ENCODE data around the gene SYNJ1. TPM values are rescaled to one million over a fixed set of nuclear protein-coding genes. Genes with fewer than 3 reads are reported as not detected.
"Not testable (repeated sequence)": the region's sequence is repeated elsewhere in the genome, so short reads cannot be mapped to it uniquely, and the experiment has no call there.

The SYNJ1 gene
- total RNA-seq, 1 donor from 2014 or later, result 15.5 TPM

DNA sequence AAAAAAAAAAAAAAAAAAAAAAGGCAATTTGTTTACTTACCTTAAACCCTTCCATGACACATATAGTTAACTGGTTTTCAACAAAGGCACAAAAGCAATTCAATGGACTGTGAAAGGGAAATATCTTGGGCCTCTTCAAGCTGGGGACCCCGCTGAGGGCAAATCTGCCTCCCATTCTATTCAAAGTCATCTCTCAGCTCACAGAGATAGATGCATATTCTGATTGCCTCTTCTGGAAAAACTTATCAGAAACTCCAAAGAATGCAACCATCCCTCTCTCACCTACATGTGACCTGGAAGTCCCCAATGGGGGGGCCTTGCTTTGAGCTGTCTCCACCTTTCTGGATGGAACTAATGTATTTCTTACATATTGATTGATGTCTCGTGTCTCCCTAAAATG is 12.1 kb upstream of the SYNJ1 start:
- H3K4me3 Mint-ChIP-seq (ENCODE audit: unreplicated experiment), result no peak overlapping the region
- TF ChIP-seq CTCF (IDR thresholded peaks at IDR 0.05), result no peak
- no peaks in the 10 kb centered on the region for H3K27me3 Mint-ChIP-seq (ENCODE audit: unreplicated experiment)
- no peak for DNase-seq (ENCODE audit: extremely low spot score, unreplicated experiment)
- no peaks in the 10 kb centered on the region for H3K4me1 Mint-ChIP-seq (ENCODE audit: unreplicated experiment)
- no peak overlapping the region for H3K27ac Mint-ChIP-seq (ENCODE audit: unreplicated experiment)
- H3K36me3 Mint-ChIP-seq (ENCODE audit: unreplicated experiment), result peaks cover 60% of the 10 kb centered on the region
- H3K9me3 Mint-ChIP-seq (ENCODE audit: unreplicated experiment), result no peaks in the 10 kb centered on the region

DNA sequence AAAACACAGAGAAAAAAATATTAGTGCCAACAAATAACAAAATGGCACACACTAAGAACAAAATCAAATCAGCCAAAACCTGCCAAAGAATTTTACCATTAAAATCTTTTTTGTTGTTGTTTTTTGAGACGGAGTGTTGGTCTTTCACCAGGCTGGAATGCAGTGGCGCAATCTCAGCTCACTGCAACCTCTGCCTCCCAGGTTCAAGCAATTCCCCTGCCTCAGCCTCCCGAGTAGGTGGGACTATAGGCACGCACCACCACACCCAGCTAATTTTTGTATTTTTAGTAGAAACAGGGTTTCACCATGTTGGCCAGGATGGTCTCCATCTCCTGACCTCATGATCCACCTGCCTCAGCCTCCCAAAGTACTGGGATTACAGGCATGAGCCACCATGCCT is 8.3 kb upstream of the SYNJ1 start:
- not testable (repeated sequence) for DNase-seq (ENCODE audit: extremely low spot score, unreplicated experiment); H3K4me1 Mint-ChIP-seq (ENCODE audit: unreplicated experiment); H3K9me3 Mint-ChIP-seq (ENCODE audit: unreplicated experiment); H3K4me3 Mint-ChIP-seq (ENCODE audit: unreplicated experiment); H3K27ac Mint-ChIP-seq (ENCODE audit: unreplicated experiment); H3K27me3 Mint-ChIP-seq (ENCODE audit: unreplicated experiment)
- H3K36me3 Mint-ChIP-seq (ENCODE audit: unreplicated experiment), result peaks cover 28% of the 10 kb centered on the region

DNA sequence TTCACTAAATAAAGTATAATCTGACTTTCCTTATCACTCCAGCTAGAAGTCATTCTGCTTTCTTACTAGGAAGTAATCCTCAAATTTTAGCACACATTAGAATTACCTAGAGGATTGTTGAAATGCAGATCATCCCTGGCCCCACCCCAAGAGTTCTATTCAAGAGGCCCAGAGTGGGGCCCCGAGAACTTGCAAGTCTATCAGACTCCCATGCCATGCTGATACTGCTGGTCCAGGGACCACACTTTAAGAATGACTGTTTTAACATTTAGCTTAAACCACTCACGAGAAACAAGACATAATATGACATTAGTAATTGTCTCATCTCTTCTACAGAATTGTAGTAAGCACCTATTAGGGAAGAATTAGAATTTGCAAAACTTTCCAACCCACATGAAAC is 7.7 kb upstream of the SYNJ1 start:
- Mint-ChIP-seq H3K4me3 (ENCODE audit: unreplicated experiment) (no peak overlapping the region), H3K9me3 (ENCODE audit: unreplicated experiment) (no peaks in the 10 kb centered on the region), H3K27ac (ENCODE audit: unreplicated experiment) (no peak overlapping the region), H3K36me3 (ENCODE audit: unreplicated experiment) (peaks cover 23% of the 10 kb centered on the region), H3K27me3 (ENCODE audit: unreplicated experiment) (no peaks in the 10 kb centered on the region), H3K4me1 (ENCODE audit: unreplicated experiment) (no peaks in the 10 kb centered on the region)
- DNase-seq (ENCODE audit: extremely low spot score, unreplicated experiment), result no peak
- no peak for TF ChIP-seq CTCF (IDR thresholded peaks at IDR 0.05)

GRCh38 chr21:32733990-32734613 is 6.3 kb upstream of the SYNJ1 start:
- H3K27me3 Mint-ChIP-seq (ENCODE audit: unreplicated experiment), result no peaks in the 10 kb centered on the region
- no peaks in the 10 kb centered on the region for H3K4me1 Mint-ChIP-seq (ENCODE audit: unreplicated experiment)
- TF ChIP-seq CTCF (IDR thresholded peaks at IDR 0.05), result no peak
- no peak for DNase-seq (ENCODE audit: extremely low spot score, unreplicated experiment)
- no peak overlapping the region for H3K27ac Mint-ChIP-seq (ENCODE audit: unreplicated experiment)
- no peaks in the 10 kb centered on the region for H3K9me3 Mint-ChIP-seq (ENCODE audit: unreplicated experiment)
- H3K36me3 Mint-ChIP-seq (ENCODE audit: unreplicated experiment), result peaks cover 12% of the 10 kb centered on the region
- no peak overlapping the region for H3K4me3 Mint-ChIP-seq (ENCODE audit: unreplicated experiment)

DNA sequence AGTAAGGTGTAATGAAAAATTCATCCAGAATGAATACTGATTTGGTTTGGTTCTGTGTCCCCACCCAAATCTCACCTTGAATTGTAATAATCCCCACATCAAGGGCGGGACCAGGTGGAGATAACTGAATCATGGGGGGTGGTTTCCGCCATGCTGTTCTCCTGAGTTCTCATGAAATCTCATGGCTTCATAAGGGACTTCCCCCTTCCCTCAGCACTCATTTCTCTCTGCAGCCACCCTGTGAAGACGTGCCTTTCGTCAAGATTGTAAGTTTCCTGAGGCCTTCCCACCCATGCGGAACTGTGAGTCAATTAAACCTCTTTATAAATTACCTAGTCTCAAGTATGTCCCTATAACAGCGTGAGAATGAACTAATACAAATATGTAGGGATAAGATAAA is 5.5 kb upstream of the SYNJ1 start:
- Mint-ChIP-seq H3K27me3 (ENCODE audit: unreplicated experiment) (no peaks in the 10 kb centered on the region), H3K4me1 (ENCODE audit: unreplicated experiment) (peaks cover 5% of the 10 kb centered on the region), H3K4me3 (ENCODE audit: unreplicated experiment) (no peak overlapping the region), H3K9me3 (ENCODE audit: unreplicated experiment) (no peaks in the 10 kb centered on the region), H3K27ac (ENCODE audit: unreplicated experiment) (no peak overlapping the region), H3K36me3 (ENCODE audit: unreplicated experiment) (peaks cover 9% of the 10 kb centered on the region)
- DNase-seq (ENCODE audit: extremely low spot score, unreplicated experiment), result no peak
- no peak for TF ChIP-seq CTCF (IDR thresholded peaks at IDR 0.05)

- H3K4me3 Mint-ChIP-seq (ENCODE audit: unreplicated experiment), result no peak overlapping the region
- no peak for TF ChIP-seq CTCF (IDR thresholded peaks at IDR 0.05)
- DNase-seq (ENCODE audit: extremely low spot score, unreplicated experiment), result no peak
- peaks cover 9% of the 10 kb centered on the region for H3K36me3 Mint-ChIP-seq (ENCODE audit: unreplicated experiment)
- no peaks in the 10 kb centered on the region for H3K27me3 Mint-ChIP-seq (ENCODE audit: unreplicated experiment)
- peaks cover 7% of the 10 kb centered on the region for H3K4me1 Mint-ChIP-seq (ENCODE audit: unreplicated experiment)
- no peaks in the 10 kb centered on the region for H3K9me3 Mint-ChIP-seq (ENCODE audit: unreplicated experiment)
- no peak overlapping the region for H3K27ac Mint-ChIP-seq (ENCODE audit: unreplicated experiment)
Observed at GRCh38 chr21:32732544-32732943, 4.7 kb upstream of the SYNJ1 start.
